H9 (cell line): ENCODE data around the gene CTIF. TPM values are rescaled to one million over a fixed set of nuclear protein-coding genes. Genes with fewer than 3 reads are reported as not detected.

Experiments
- DNase-seq: peaks from one replicate; pipeline ENCODE4 v3.0.0-alpha.2; 2017
- H2AFZ ChIP-seq: one replicate; pipeline ENCODE4 v1.6.1; 2013; ENCODE audit warnings: mild to moderate bottlenecking, low read length, control low read depth, moderate library complexity
- H2AK5ac ChIP-seq: 2 replicates; pipeline ENCODE4 v1.6.1; 2013; ENCODE audit warnings: low read length, control low read depth, mixed read lengths; ENCODE audit not compliant: insufficient read length
- H2BK120ac ChIP-seq: one replicate; pipeline ENCODE4 v1.6.1; 2013; ENCODE audit warnings: low read depth, mild to moderate bottlenecking, low read length, control low read depth, inconsistent platforms; ENCODE audit not compliant: poor library complexity, severe bottlenecking
- H2BK12ac ChIP-seq: 2 replicates; pipeline ENCODE4 v1.6.1; 2013; ENCODE audit warnings: low read length, control low read depth, mixed read lengths, low read depth; ENCODE audit not compliant: insufficient read length
- H2BK15ac ChIP-seq: 2 replicates; pipeline ENCODE4 v1.6.1; 2013; ENCODE audit warnings: low read depth, low read length, control low read depth
- H2BK20ac ChIP-seq: one replicate; pipeline ENCODE4 v1.6.1; 2013; ENCODE audit warnings: low read depth, mild to moderate bottlenecking, low read length, control low read depth, inconsistent platforms; ENCODE audit not compliant: poor library complexity, severe bottlenecking
- H2BK5ac ChIP-seq: 2 replicates; pipeline ENCODE4 v1.6.1; 2013; ENCODE audit warnings: low read length, control low read depth, mixed read lengths; ENCODE audit not compliant: insufficient read length
- H3K14ac ChIP-seq: 2 replicates; pipeline ENCODE4 v1.6.1; 2013; ENCODE audit warnings: low read length, control low read depth; ENCODE audit not compliant: insufficient read depth
- H3K18ac ChIP-seq: 2 replicates; pipeline ENCODE4 v1.6.1; 2013; ENCODE audit warnings: low read depth, mild to moderate bottlenecking, mixed read lengths, low read length, control low read depth; ENCODE audit not compliant: insufficient read length
- H3K23ac ChIP-seq: 2 replicates; pipeline ENCODE4 v1.6.1; 2013; ENCODE audit warnings: low read length, control low read depth, mixed read lengths, low read depth; ENCODE audit not compliant: insufficient read length
- H3K23me2 ChIP-seq: 2 replicates; pipeline ENCODE4 v1.6.1; 2013; ENCODE audit warnings: low read depth, mild to moderate bottlenecking, mixed read lengths, low read length, control low read depth; ENCODE audit not compliant: insufficient read length, poor library complexity, severe bottlenecking
- H3K27ac ChIP-seq: 2 replicates; pipeline ENCODE4 v1.5.1; 2013; ENCODE audit warnings: low read length, control low read depth, mixed read lengths, low read depth; ENCODE audit not compliant: insufficient read length
- H3K27me3 ChIP-seq: 2 replicates; pipeline ENCODE4 v1.6.1; 2013; ENCODE audit warnings: low read length, control low read depth, inconsistent platforms; ENCODE audit not compliant: insufficient read depth
- H3K4ac ChIP-seq: 2 replicates; pipeline ENCODE4 v1.6.1; 2013; ENCODE audit warnings: low read depth, mild to moderate bottlenecking, control low read depth, inconsistent platforms, low read length, moderate library complexity
- H3K4me1 ChIP-seq: 2 replicates; pipeline ENCODE4 v1.6.1; 2013; ENCODE audit warnings: low read length, control low read depth, inconsistent platforms; ENCODE audit not compliant: insufficient read depth
- H3K4me2 ChIP-seq: 2 replicates; pipeline ENCODE4 v1.6.1; 2013; ENCODE audit warnings: low read length, control low read depth, mixed read lengths; ENCODE audit not compliant: insufficient read length, insufficient read depth
- H3K56ac ChIP-seq: 2 replicates; pipeline ENCODE4 v1.6.1; 2013; ENCODE audit warnings: low read depth, mild to moderate bottlenecking, mixed read lengths, low read length, control low read depth; ENCODE audit not compliant: insufficient read length
- H3K79me1 ChIP-seq: 2 replicates; pipeline ENCODE4 v1.6.1; 2013; ENCODE audit warnings: low read depth, mild to moderate bottlenecking, moderate library complexity, low read length, control low read depth, inconsistent platforms; ENCODE audit not compliant: insufficient read depth, poor library complexity, severe bottlenecking
- H3K79me2 ChIP-seq: 2 replicates; pipeline ENCODE4 v1.6.1; 2013; ENCODE audit warnings: low read length, control low read depth, inconsistent platforms; ENCODE audit not compliant: insufficient read depth
- H3K9ac ChIP-seq: 2 replicates; pipeline ENCODE4 v1.6.1; 2013; ENCODE audit warnings: low read length, control low read depth, mixed read lengths; ENCODE audit not compliant: insufficient read length; ENCODE audit errors: extremely low read depth
- H3K9me3 ChIP-seq: one replicate; pipeline ENCODE4 v1.6.1; 2013; ENCODE audit warnings: low read depth, low read length, inconsistent platforms; ENCODE audit not compliant: control insufficient read depth
- H3T11ph ChIP-seq: one replicate; pipeline ENCODE4 v1.6.1; 2013; ENCODE audit warnings: mild to moderate bottlenecking, low read length, control low read depth, inconsistent platforms
- H4K20me1 ChIP-seq: one replicate; pipeline ENCODE4 v1.6.1; 2013; ENCODE audit not compliant: control insufficient read depth, insufficient read length, insufficient read depth
- H4K5ac ChIP-seq: 2 replicates; pipeline ENCODE4 v1.6.1; 2013; ENCODE audit warnings: low read depth, mild to moderate bottlenecking, mixed read lengths, low read length, control low read depth; ENCODE audit not compliant: insufficient read length
- H4K8ac ChIP-seq: replicated peaks from 2 replicates; pipeline ENCODE4 v1.6.1; 2013; ENCODE audit warnings: low read length, control low read depth, mixed read lengths, low read depth; ENCODE audit not compliant: insufficient read length
- H4K91ac ChIP-seq: 2 replicates; pipeline ENCODE4 v1.6.1; 2013; ENCODE audit warnings: low read depth, mild to moderate bottlenecking, moderate library complexity, mixed read lengths, low read length, control low read depth; ENCODE audit not compliant: insufficient read length
- H3K27ac Mint-ChIP-seq, 3 experiments: 2 replicates in 2 of 3; 3 replicates in 1 of 3; pipeline ENCODE4 v1.8.0; 2020 to 2021; ENCODE audit warnings: mixed read lengths in 3 of 3, mild to moderate bottlenecking in 1 of 3, moderate library complexity in 1 of 3
- H3K27me3 Mint-ChIP-seq: 2 replicates; pipeline ENCODE4 v1.8.0; 2021; ENCODE audit warnings: low read depth, mild to moderate bottlenecking, moderate library complexity, mixed read lengths
- H3K36me3 Mint-ChIP-seq, 3 experiments: 2 replicates in 2 of 3; 3 replicates in 1 of 3; pipeline ENCODE4 v1.8.0; 2020 to 2021; ENCODE audit warnings: low read depth in 3 of 3, mixed read lengths in 3 of 3; ENCODE audit not compliant: insufficient read depth in 1 of 3
- H3K4me1 Mint-ChIP-seq, 2 experiments: 2 replicates each; pipeline ENCODE4 v1.8.0; 2020; ENCODE audit warnings: mixed read lengths in 2 of 2
- H3K4me3 Mint-ChIP-seq, 2 experiments: 2 replicates in 1 of 2; 3 replicates in 1 of 2; pipeline ENCODE4 v1.8.0; 2020 to 2021; ENCODE audit warnings: mild to moderate bottlenecking in 2 of 2, mixed read lengths in 2 of 2, moderate library complexity in 1 of 2
- H3K9me3 Mint-ChIP-seq, 2 experiments: 2 replicates in 1 of 2; 3 replicates in 1 of 2; pipeline ENCODE4 v1.8.0; 2020; ENCODE audit warnings: mild to moderate bottlenecking in 2 of 2, mixed read lengths in 2 of 2, moderate library complexity in 1 of 2
- CTCF ChIP-seq: fragments of 200-600 bp; sonication (generic); conservative IDR thresholded peaks from 3 replicates; pipeline ENCODE4 v1.8.0; 2021; ENCODE audit warnings: antibody characterized with exemption, mild to moderate bottlenecking
- WGBS: extraction: QIAGEN DNeasy Blood & Tissue Kit; methylation state at CpG from one replicate; pipeline ENCODE4 v1.1.7; 2013; ENCODE audit warnings: missing lambda C conversion rate, low lambda C conversion rate, mixed read lengths; ENCODE audit not compliant: insufficient read length; ENCODE audit errors: extremely low coverage; 5-methylcytosine and 5-hydroxymethylcytosine counted together
- total RNA-seq: library from RNA; stranded (reverse); gene quantifications from 2 replicates; pipeline ENCODE4 v1.2.1, GENCODE V29; 2021

Gene CTIF
- total RNA-seq, 1 experiment from 2014 or later, result 15.8 TPM

GRCh38 chr18:48660346-48661228 is 121.8 kb downstream of the CTIF start:
- Histone ChIP-seq H4K91ac (no peak overlapping the region), H3K56ac (no peak overlapping the region), H3K9me3 (peaks cover 8% of the 10 kb centered on the region), H3K23me2 (no peaks in the 10 kb centered on the region), H4K5ac (no peak overlapping the region), H2AFZ (no peak overlapping the region), H2BK12ac (no peak overlapping the region), H3K18ac (no peak overlapping the region), H2BK20ac (no peak overlapping the region), H3K9ac (no peak overlapping the region), H4K20me1 (no peaks in the 10 kb centered on the region), H2BK120ac (no peak overlapping the region), H3K4me2 (no peak overlapping the region), H3K23ac (no peak overlapping the region), H3K14ac (no peak overlapping the region; the same call in 1 of the 2 replicates), H2AK5ac (no peak overlapping the region), H2BK5ac (no peak overlapping the region), H3K27me3 (no peaks in the 10 kb centered on the region), H3K27ac (no peak overlapping the region), H3K79me2 (no peaks in the 10 kb centered on the region; the same call in 1 of the 2 replicates), H4K8ac (no peak overlapping the region), H2BK15ac (no peak overlapping the region), H3K4ac (no peak overlapping the region), H3K79me1 (no peaks in the 10 kb centered on the region), H3K4me1 (no peaks in the 10 kb centered on the region), H3T11ph (no peak overlapping the region)
- H3K36me3 Mint-ChIP-seq, result peaks cover 4 to 7% (median 5%) of the 10 kb centered on the region in 3 experiments
- H3K27me3 Mint-ChIP-seq, result no peaks in the 10 kb centered on the region
- H3K4me1 Mint-ChIP-seq, result peaks cover 15 to 17% of the 10 kb centered on the region in 2 experiments
- WGBS, result no CpG with 5 or more reads among the region's 7 CpGs
- H3K27ac Mint-ChIP-seq, result no peak overlapping the region; a peak in 1 of 7 replicates
- TF ChIP-seq CTCF, result no peak
- no peak overlapping the region for H3K4me3 Mint-ChIP-seq
- no peak for DNase-seq
- peaks cover 4 to 5% of the 10 kb centered on the region in 2 experiments for H3K9me3 Mint-ChIP-seq
